Measurements from ENCODE around the gene TM9SF1.
"Not testable (repeated sequence)": the region's sequence is repeated elsewhere in the genome, so short reads cannot be mapped to it uniquely, and the experiment has no call there.

Gene TM9SF1

GRCh38 chr14:24206260-24207103, 11.2 kb upstream of the TM9SF1 start:
- DNase-seq: no peak
- Histone ChIP-seq H3K4me2 (ENCODE audit: low read depth, low read length) (no peak overlapping the region), H3K4me3 (ENCODE audit: low read length) (no peak overlapping the region), H2AFZ (ENCODE audit: low read length) (no peak overlapping the region), H3K9me2 (replicated peaks; ENCODE audit: insufficient read depth, low read length) (no peaks in the 10 kb centered on the region), H3K79me2 (ENCODE audit: low read length) (peaks cover 3% of the 10 kb centered on the region), H3K27ac (ENCODE audit: low read length) (no peak overlapping the region), H3K27me3 (replicated peaks; ENCODE audit: insufficient read depth, low read length) (no peaks in the 10 kb centered on the region), H3K36me3 (replicated peaks; ENCODE audit: insufficient read depth, low read length) (no peaks in the 10 kb centered on the region), H3F3A (ENCODE audit: insufficient read depth, low read length) (no peaks in the 10 kb centered on the region), H3K9ac (ENCODE audit: low read length) (no peak overlapping the region), H3K9me3 (replicated peaks; ENCODE audit: insufficient read depth, low read length) (no peaks in the 10 kb centered on the region), H3K4me1 (ENCODE audit: low read length) (no peaks in the 10 kb centered on the region), H4K20me1 (ENCODE audit: insufficient read depth, low read length) (no peaks in the 10 kb centered on the region)
- no peak for TF ChIP-seq EZH2 (optimal IDR thresholded peaks at IDR 0.05; ENCODE audit: low read depth, low read length)
- TF ChIP-seq, protein P1, sequence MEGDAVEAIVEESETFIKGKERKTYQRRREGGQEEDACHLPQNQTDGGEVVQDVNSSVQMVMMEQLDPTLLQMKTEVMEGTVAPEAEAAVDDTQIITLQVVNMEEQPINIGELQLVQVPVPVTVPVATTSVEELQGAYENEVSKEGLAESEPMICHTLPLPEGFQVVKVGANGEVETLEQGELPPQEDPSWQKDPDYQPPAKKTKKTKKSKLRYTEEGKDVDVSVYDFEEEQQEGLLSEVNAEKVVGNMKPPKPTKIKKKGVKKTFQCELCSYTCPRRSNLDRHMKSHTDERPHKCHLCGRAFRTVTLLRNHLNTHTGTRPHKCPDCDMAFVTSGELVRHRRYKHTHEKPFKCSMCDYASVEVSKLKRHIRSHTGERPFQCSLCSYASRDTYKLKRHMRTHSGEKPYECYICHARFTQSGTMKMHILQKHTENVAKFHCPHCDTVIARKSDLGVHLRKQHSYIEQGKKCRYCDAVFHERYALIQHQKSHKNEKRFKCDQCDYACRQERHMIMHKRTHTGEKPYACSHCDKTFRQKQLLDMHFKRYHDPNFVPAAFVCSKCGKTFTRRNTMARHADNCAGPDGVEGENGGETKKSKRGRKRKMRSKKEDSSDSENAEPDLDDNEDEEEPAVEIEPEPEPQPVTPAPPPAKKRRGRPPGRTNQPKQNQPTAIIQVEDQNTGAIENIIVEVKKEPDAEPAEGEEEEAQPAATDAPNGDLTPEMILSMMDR (IDR thresholded peaks at IDR 0.05; ENCODE audit: low read length): no peak
- no peak for TF ChIP-seq EZH2phosphoT487 (IDR thresholded peaks at IDR 0.05; ENCODE audit: low read length)

DNA sequence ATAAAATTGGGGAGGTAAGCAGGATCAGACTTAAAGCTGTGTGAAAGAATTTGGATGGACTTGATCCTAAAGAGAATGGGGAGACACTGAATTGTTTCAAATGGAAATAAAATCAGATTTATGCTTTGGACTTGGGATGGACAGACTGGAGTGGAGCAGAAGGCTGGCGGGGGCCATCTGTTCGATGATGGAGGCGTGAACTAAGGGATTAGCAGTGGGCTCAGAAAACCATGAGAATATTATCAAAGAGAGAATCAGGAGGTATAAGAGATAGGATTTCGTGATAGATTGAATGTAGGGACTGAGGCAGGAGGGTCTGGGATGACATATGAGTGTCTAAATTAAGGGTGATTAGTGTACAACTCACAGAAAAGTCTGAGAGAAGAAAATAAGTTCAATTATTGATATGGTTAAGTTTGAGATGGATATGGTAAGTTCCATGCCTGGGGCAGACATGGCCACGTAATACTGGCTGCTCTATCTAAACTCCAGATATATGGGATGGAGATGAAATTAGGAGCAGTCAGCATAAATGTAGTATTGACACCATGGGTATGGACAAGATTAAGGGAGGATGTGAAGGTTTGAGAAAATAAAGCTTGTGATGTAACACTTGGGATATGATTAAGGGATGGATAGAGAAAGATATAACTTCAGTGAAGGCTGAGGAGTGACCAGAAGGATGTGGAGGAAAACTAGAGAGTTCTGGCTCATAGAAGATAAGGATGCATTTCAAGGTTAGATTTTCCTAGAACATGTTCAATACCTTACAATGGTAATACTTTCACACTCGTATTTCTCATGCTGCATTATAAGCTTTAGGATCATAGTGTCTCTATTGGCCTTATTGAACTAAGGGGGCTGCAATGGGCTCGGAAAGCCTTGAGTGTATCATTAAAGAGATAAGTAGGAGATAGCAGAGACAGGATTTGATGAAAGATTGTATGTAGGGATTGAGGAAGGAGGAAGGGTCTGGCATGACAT, 9.2 kb upstream of the TM9SF1 start:
- no peaks in the 10 kb centered on the region for H3K36me3 ChIP-seq (replicated peaks; ENCODE audit: insufficient read depth, low read length)

DNA sequence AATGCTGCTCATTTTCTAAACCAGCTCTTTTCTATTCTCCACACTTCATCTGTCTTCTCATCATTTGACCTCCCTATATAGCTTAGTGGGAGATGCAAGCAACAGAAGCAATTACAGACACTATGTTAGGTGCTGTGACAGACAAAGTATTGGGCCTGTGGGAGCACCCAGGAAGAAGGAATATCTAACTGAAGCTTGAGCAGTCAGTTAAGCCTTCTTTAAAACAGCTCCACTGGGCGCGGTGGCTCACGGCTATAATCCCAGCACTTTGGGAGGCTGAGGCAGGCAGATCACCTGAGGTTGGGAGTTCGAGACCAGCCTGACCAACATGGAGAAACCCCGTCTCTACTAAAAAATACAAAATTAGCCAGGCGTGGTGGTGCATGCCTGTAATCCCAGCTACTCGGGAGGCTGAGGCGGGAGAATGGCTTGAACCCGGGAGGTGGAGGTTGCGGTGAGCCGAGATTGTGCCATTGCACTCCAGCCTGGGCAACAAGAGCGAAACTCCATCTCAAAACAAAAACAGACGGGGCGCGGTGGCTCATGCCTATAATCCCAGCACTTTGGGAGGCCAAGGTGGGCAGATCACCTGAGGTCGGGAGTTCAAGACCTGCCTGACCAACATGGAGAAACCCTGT, 8.1 kb upstream of the TM9SF1 start:
- H3K27me3 ChIP-seq (replicated peaks; ENCODE audit: insufficient read depth, low read length); H3K4me2 ChIP-seq (ENCODE audit: low read depth, low read length); H3K79me2 ChIP-seq (ENCODE audit: low read length); H3K9me3 ChIP-seq (replicated peaks; ENCODE audit: insufficient read depth, low read length); H3K36me3 ChIP-seq (replicated peaks; ENCODE audit: insufficient read depth, low read length); H4K20me1 ChIP-seq (ENCODE audit: insufficient read depth, low read length); H2AFZ ChIP-seq (ENCODE audit: low read length); H3K9ac ChIP-seq (ENCODE audit: low read length); H3K27ac ChIP-seq (ENCODE audit: low read length); H3K4me1 ChIP-seq (ENCODE audit: low read length); H3K9me2 ChIP-seq (replicated peaks; ENCODE audit: insufficient read depth, low read length); H3F3A ChIP-seq (ENCODE audit: insufficient read depth, low read length); DNase-seq; H3K4me3 ChIP-seq (ENCODE audit: low read length): not testable (repeated sequence)

More for the DNA sequence above, 9.2 kb upstream of the TM9SF1 start:
- Histone ChIP-seq H2AFZ (ENCODE audit: low read length) (no peak overlapping the region), H3K9me3 (replicated peaks; ENCODE audit: insufficient read depth, low read length) (no peaks in the 10 kb centered on the region), H3K4me3 (ENCODE audit: low read length) (no peak overlapping the region), H3K27ac (ENCODE audit: low read length) (no peak overlapping the region), H3K4me2 (ENCODE audit: low read depth, low read length) (no peak overlapping the region), H3K9me2 (replicated peaks; ENCODE audit: insufficient read depth, low read length) (no peaks in the 10 kb centered on the region), H3K4me1 (ENCODE audit: low read length) (no peaks in the 10 kb centered on the region), H3K9ac (ENCODE audit: low read length) (no peak overlapping the region), H3F3A (ENCODE audit: insufficient read depth, low read length) (no peaks in the 10 kb centered on the region), H4K20me1 (ENCODE audit: insufficient read depth, low read length) (no peaks in the 10 kb centered on the region), H3K79me2 (ENCODE audit: low read length) (no peaks in the 10 kb centered on the region), H3K27me3 (replicated peaks; ENCODE audit: insufficient read depth, low read length) (no peaks in the 10 kb centered on the region)
- no peak for DNase-seq
- TF ChIP-seq EZH2 (optimal IDR thresholded peaks at IDR 0.05; ENCODE audit: low read depth, low read length): no peak
- TF ChIP-seq, protein P1 (IDR thresholded peaks at IDR 0.05; ENCODE audit: low read length): no peak
- no peak for TF ChIP-seq EZH2phosphoT487 (IDR thresholded peaks at IDR 0.05; ENCODE audit: low read length)

DNA sequence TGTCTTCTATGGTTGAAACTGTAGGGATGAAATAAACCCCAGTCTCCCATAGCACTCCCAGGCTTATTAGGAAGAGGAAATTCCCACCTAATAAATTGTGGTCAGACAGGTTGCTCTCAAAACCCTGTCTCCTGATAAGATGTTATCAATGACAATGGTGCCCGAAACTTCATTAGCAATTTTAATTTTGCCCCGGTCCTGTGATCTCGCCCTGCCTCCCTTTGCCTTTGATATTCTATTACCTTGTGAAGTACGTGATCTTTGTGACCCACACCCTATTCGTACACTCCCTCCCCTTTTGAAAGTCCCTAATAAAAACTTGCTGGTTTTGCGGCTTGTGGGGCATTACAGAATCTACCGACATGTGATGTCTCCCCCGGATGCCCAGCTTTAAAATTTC, 7.3 kb upstream of the TM9SF1 start:
- H3K4me2 ChIP-seq (ENCODE audit: low read depth, low read length); H3K9me2 ChIP-seq (replicated peaks; ENCODE audit: insufficient read depth, low read length); H3K4me3 ChIP-seq (ENCODE audit: low read length); H2AFZ ChIP-seq (ENCODE audit: low read length); H3K9me3 ChIP-seq (replicated peaks; ENCODE audit: insufficient read depth, low read length); H3K79me2 ChIP-seq (ENCODE audit: low read length); H4K20me1 ChIP-seq (ENCODE audit: insufficient read depth, low read length); H3K27me3 ChIP-seq (replicated peaks; ENCODE audit: insufficient read depth, low read length); H3K9ac ChIP-seq (ENCODE audit: low read length); H3K36me3 ChIP-seq (replicated peaks; ENCODE audit: insufficient read depth, low read length); H3F3A ChIP-seq (ENCODE audit: insufficient read depth, low read length); H3K27ac ChIP-seq (ENCODE audit: low read length); DNase-seq; H3K4me1 ChIP-seq (ENCODE audit: low read length): not testable (repeated sequence)
